Hematopoietic multipotent progenitor cell treated with erythropoietin and hydrocortisone succinate and interleukin-3 and kit ligand, for 17 days (in vitro differentiated cells): ENCODE results near the gene PTPN23.
"Not testable (repeated sequence)": the region's sequence is repeated elsewhere in the genome, so short reads cannot be mapped to it uniquely, and the experiment has no call there.

ENCODE experiments used
- DNase-seq: peaks from one replicate; pipeline ENCODE4 v3.0.0-alpha.2; 2015; ENCODE audit warnings: low spot score

PTPN23 gene

DNA sequence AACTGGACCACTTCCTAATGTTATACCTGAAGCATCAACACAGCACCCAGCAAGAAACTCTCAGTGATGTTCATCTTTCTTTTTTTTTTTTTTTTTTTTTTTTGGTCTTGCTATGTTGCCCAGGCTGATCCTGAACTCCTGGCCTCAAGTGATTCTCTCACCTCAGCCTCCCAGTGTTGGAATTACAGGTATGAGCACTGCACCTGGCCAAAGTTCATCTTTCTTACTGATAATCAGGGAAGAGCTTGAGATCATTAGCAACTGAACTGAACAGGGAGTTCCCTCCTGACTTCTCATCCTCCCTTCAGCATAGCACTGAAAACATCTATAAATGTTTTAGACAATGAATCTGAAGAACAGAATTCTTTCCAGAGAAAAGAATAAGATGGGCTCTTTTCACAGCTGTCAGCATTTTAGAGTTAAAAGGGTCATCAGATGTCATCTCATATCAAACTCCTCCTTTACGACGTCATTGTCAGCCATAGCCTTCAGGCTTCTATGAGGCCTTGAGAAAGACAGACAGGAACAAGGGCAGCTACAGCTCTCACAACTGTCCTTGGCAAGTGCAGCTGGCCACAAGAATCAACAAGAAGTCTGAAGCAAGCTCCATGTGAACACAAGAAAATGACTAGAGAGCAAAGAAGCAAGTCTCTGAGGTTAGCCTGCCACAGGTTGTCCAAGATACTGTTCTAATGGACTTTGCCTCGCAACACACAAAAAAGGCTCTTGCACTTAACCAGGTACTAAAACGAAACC is 61.2 kb downstream of the PTPN23 start:
- no peak for DNase-seq

DNA sequence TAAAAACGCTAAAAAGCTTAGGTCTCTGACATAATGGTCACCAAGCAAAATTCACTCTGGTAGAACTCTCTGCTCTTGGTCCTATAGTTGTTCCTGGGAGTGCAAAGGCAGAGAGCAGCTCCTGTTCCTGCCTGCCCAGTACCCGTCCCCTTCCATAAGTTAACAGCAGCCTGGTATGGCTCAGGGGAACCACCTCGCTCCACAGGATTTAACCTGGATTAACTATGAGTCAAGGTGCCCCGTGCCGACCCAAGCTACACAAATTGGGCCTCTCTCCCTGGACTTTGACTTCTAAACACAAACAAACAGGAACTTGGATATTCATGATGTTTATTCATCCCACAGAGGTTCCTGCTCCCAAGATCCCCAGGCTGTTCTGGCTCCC is 62.8 kb downstream of the PTPN23 start:
- DNase-seq, result no peak

DNA sequence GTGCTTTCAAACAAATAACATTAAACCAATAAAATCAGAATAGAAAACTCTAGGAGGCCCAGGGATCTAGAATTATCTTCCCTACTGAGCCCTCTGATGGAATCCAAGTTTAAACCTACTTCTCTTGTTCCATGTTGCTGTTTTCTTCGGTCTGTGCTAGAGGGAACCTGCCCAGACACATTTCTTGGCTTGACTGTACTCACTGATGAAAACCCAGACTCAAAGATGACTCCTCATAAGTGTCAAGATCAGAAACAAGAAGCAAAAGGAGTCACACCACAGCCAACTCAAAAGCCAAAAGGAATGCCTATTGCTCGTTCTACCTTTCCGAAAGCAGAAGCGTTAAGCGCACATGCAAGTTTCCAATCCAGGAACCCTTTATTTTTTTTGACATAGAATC is 63.3 kb downstream of the PTPN23 start:
- no peak for DNase-seq

DNA sequence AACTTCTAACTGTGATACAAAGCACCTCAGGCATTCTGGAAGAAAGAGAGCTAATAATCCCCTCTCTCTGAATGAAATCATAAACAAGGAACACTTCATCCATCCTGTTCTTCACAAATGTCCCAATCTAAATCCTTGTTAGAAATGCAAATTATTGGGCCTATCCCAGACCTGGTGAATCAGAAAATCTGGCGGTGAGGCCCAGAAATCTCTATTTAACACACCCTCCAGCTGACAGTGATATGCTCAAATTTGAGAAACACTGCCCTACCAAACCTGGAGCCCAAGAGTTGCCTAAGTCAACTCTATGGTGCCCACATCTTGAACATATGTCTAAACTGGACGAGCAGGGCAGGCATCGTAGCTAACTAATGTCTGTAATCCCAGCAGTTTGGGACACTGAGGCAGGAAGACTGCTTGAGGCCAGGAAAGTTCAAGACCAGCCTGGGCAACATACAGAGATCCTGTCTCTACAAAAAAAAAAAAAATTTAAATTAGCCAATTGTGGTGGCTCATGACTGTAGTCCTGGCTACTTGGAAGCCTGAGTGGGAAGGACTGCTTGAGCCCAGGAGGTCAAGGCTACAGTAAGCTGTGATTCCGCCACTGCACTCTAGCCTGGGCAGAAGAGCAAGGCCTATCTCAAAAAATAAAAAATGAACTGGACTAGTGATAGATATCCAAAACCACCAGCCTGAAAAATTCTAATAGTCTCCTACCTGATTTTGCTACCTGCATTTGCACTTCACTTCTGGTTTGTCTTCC is 71.8 kb downstream of the PTPN23 start:
- no peak for DNase-seq

DNA sequence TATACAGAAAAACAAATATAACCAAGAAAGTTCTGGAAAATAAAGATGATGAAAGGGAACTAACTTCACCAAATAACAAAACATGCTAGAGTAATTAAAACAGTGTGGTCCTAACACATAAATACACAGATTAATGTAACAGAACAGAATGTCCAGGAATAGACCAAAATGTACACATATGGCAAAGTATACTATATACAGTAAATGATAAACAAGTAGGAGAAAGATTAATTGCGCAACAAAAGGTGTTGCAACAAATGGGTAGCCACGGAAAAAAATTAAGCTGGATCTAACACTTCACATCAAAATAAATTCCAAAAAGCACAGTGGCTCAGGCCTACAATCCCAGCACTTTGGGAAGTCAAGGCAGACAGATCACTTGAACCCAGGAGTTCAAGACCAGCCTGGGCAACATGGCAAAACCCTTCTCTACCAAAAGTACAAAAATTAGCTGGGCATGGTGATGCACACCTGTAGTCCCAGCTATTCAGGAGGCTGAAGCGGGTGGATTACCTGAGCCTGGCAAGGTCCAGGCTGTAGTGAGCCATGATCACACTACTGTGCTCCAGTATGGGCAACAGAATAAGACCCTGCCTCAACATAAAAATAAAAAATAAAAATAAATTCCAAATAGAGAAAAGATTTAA is 75.1 kb downstream of the PTPN23 start:
- no peak for DNase-seq

DNA sequence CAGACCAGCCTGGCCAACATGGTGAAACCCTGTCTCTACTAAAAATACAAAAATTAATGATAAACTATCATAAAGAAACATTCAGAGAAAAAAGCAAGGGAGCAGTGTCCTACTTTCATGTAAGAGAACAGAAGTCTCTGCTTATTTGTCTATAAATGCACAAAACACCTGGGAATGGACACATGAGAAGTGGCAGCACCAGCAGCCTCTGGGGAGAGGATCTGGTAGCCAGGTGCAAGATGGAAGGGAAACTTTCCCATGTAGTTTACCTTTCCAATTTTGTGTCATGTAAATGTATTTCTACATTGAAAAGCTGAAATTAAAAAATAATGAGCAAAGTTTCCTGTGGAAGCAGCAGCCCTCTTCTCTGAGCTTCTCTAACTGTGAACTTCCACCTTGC is 76.2 kb downstream of the PTPN23 start:
- no peak for DNase-seq

DNA sequence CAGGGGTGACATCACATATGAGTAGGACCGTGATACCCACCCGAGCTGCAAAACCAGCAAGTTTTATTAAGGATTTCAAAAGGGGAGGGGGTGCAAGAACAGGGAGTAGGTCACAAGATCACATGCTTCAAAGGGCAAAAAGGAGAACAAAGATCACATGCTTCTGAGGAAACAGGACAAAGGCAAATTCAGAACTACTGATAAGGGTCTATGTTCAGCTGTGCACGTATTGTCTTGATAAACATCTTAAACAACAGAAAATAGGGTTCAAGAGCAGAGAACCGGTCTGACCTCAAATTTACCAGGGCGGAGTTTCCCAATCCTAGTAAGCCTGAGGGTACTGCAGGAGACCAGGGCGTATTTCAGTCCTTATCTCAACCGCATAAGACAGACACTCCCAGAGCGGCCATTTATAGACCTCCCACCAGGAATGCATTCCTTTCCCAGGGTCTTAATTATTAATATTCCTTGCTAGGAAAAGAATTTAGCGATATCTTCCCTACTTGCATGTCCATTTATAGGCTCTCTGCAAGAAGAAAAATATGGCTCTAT is 78.8 kb downstream of the PTPN23 start:
- DNase-seq, result not testable (repeated sequence)
